ENCODE results near the gene ZNF738.
"Not testable (repeated sequence)": the region's sequence is repeated elsewhere in the genome, so short reads cannot be mapped to it uniquely, and the experiment has no call there.

Gene ZNF738

DNA sequence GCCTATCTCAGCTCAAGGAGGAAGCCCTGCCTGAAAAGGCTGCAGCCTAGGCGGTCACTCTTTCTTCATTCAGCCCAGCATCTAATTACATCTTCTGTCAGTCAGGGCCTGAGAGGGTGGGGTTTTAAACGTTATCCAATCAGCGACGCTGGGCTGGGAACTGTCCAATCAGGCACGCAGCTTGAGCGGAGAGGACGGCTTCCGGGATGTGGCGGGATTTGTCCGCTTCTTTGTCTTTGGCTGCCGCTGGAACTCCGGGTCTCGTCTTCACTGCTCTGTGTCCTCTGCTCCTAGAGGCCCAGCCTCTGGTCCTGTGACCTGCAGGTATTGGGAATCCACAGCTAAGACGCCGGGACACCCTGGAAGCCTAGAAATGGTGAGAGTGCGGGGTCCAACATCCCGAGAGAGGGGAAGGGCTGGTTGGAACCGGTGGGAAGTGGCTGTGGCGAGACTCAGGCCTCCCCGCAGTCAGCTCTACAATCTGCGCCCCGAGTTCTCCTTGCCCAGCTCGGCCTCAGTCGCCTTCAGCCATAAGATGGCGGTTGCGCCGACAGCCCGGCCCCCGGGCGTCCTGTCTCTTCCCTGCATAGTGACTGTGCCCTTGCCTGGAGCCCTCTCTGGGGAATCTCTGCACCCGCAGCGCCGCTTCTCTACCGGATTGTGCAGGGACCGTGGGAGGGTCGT, at the start of gene ZNF738:
TSS of gene ZNF738 (plus strand) at position 233 of the 684 bp plus-strand sequence. CDS start at position 374, 141 bp downstream.
- Mint-ChIP-seq H3K9me3 (no peaks in the 10 kb centered on the region), H3K36me3 (peaks cover 42% of the 10 kb centered on the region), H3K4me3 (peak within 1 kb of the TSS; percentile 99), H3K27ac (peak within 1 kb of the TSS; percentile 97), H3K4me1 (peaks cover 7% of the 10 kb centered on the region)
- DNase-seq (ENCODE audit: low spot score in 2 of 2): peak; percentile 65 to 86
- ATAC-seq: peak; percentile 99

DNA sequence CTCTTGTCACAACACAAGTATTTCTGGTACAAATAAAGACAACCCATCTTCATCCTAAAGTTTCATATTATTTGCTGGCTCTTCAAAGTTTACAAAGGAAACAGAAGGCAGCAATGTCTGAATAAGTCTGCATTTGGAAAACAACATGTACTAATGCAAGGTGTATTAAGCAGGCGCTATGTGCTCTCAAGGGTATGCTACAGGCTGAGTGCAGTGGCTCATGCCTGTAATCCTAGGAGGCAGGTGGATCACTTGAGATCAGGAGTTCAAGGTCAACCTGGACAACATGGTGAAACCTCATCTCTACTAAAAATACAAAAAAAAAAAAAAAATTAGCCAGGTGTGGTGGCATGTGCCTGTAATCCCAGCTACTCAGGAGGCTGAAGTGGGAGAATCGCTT, 46.0 kb upstream of the ZNF738 start:
- Mint-ChIP-seq H3K36me3 (peaks cover 50% of the 10 kb centered on the region), H3K4me1 (peaks cover 44% of the 10 kb centered on the region)
- DNase-seq (ENCODE audit: low spot score in 2 of 2); H3K9me3 Mint-ChIP-seq; ATAC-seq; H3K27ac Mint-ChIP-seq; H3K4me3 Mint-ChIP-seq: not testable (repeated sequence)

GRCh38 chr19:21314676-21315075, 44.1 kb upstream of the ZNF738 start:
- Mint-ChIP-seq H3K4me1 (peaks cover 43% of the 10 kb centered on the region), H3K27ac (peak overlapping the region; percentile 75), H3K4me3 (no peak overlapping the region), H3K9me3 (no peaks in the 10 kb centered on the region), H3K36me3 (peaks cover 36% of the 10 kb centered on the region)
- DNase-seq (ENCODE audit: low spot score in 2 of 2): no peak
- peak; percentile 11 for ATAC-seq

DNA sequence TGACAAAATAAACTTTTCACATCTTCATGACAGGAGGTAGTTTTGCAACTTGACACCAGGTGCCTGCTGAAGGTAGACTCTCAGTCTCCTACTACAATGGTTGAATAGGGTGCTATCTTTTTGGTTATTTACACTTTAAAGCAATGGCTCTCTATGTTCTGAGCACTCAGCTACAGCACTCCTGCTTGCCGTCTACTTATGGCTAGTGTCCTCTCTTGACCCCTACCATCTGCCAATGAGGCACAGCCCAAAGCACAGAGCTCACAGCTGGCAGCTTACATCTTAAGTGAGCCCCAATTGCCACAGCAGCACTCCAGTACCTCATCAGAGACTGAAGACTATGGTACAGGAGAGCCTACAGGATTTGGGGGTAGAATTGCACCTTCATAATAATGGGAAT, 41.0 kb upstream of the ZNF738 start:
- peaks cover 56% of the 10 kb centered on the region for H3K4me1 Mint-ChIP-seq
- no peak overlapping the region for H3K4me3 Mint-ChIP-seq
- no peak for ATAC-seq
- no peak for DNase-seq (ENCODE audit: low spot score in 2 of 2)
- H3K9me3 Mint-ChIP-seq: no peaks in the 10 kb centered on the region
- peaks cover 45% of the 10 kb centered on the region for H3K36me3 Mint-ChIP-seq
- H3K27ac Mint-ChIP-seq: peak overlapping the region; percentile 29

DNA sequence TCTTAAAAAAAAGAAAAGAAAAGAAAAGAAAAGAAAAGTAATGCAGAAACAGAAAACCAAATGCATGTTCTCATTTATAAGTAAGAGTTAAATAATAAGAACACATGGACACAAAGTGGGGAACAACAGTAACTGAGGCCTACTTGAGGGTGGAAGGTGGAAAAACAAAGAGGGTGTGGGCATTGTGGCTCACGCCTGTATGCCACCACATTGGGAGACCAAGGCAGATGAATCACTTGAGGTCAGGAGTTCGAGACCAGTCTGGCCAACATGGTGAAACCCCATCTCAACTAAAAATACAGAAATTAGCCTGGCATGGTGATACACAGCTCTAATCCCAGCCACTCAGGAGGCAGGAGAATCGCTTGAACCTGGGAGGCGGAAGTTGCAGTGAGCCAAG, 37.7 kb upstream of the ZNF738 start:
- ATAC-seq (peak; percentile 82), DNase-seq (ENCODE audit: low spot score in 2 of 2) (no peak)
- peaks cover 69% of the 10 kb centered on the region for H3K36me3 Mint-ChIP-seq
- no peaks in the 10 kb centered on the region for H3K9me3 Mint-ChIP-seq
- H3K27ac Mint-ChIP-seq: peak overlapping the region; percentile 79
- H3K4me1 Mint-ChIP-seq: peaks cover 65% of the 10 kb centered on the region
- H3K4me3 Mint-ChIP-seq: peak overlapping the region; percentile 18

GRCh38 chr19:21321996-21322395, 36.8 kb upstream of the ZNF738 start:
- Mint-ChIP-seq H3K9me3 (no peaks in the 10 kb centered on the region), H3K4me3 (no peak overlapping the region), H3K36me3 (peaks cover 77% of the 10 kb centered on the region), H3K27ac (peak overlapping the region; percentile 79), H3K4me1 (peaks cover 68% of the 10 kb centered on the region)
- ATAC-seq (no peak), DNase-seq (ENCODE audit: low spot score in 2 of 2) (no peak)

- Mint-ChIP-seq H3K36me3 (peaks cover 78% of the 10 kb centered on the region), H3K9me3 (no peaks in the 10 kb centered on the region), H3K27ac (peak overlapping the region; percentile 79), H3K4me3 (no peak overlapping the region), H3K4me1 (peaks cover 63% of the 10 kb centered on the region)
- no peak for DNase-seq (ENCODE audit: low spot score in 2 of 2)
- no peak for ATAC-seq
Observed at GRCh38 chr19:21322528-21322927, 36.3 kb upstream of the ZNF738 start.

GRCh38 chr19:21323000-21323399, 35.8 kb upstream of the ZNF738 start:
- DNase-seq (ENCODE audit: low spot score in 2 of 2): no peak
- Mint-ChIP-seq H3K27ac (no peak overlapping the region), H3K4me3 (no peak overlapping the region), H3K36me3 (peaks cover 78% of the 10 kb centered on the region), H3K4me1 (peaks cover 63% of the 10 kb centered on the region), H3K9me3 (no peaks in the 10 kb centered on the region)
- ATAC-seq: no peak

DNA sequence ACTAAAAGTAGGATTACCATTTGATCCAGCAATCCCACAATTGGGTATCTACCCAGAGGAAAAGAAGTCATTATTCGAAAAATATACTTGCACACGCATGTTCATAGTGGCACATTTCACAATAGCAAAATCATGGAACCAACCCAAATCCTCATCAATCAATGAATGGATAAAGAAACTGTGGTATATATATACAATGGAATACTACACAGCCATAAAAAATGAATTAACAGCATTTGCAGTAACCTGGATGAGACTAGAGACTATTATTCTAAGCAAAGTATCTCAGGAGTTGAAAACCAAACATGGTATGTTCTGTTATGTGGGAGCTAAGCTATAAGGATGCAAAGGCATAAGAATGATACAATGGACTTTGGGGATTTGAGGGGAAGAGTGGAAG, 32.6 kb upstream of the ZNF738 start:
- Mint-ChIP-seq H3K27ac (no peak overlapping the region), H3K4me3 (peak overlapping the region; percentile 17)
- no peak for ATAC-seq

DNA sequence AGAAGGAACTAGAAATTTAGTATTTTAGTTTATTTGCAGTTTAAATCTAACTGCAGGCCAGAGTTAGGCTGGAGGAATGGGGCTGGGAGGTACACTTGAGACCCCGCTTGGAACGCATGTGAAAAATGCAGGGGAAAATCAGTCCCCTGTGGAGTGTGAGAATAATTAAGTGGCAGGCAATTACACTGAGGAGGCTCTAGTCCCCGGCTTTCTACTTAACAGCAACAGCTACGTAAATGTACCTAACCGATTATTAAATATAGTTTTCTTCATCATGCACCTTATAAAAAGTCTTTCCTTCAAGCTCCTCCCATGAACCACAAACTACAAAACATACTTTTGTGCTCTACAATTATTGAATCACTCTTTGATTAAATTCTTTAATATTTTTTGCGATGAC, 30.4 kb upstream of the ZNF738 start:
- no peaks in the 10 kb centered on the region for H3K9me3 Mint-ChIP-seq
- H3K27ac Mint-ChIP-seq: peak overlapping the region; percentile 100
- H3K4me3 Mint-ChIP-seq: peak overlapping the region; percentile 97
- H3K36me3 Mint-ChIP-seq: peaks cover 53% of the 10 kb centered on the region
- DNase-seq (ENCODE audit: low spot score in 2 of 2) (no peak), ATAC-seq (no peak)
- H3K4me1 Mint-ChIP-seq: peaks cover 28% of the 10 kb centered on the region

More for the DNA sequence above, 32.6 kb upstream of the ZNF738 start:
- Mint-ChIP-seq H3K36me3 (peaks cover 72% of the 10 kb centered on the region), H3K4me1 (peaks cover 50% of the 10 kb centered on the region), H3K9me3 (no peaks in the 10 kb centered on the region)
- DNase-seq (ENCODE audit: low spot score in 2 of 2): no peak

DNA sequence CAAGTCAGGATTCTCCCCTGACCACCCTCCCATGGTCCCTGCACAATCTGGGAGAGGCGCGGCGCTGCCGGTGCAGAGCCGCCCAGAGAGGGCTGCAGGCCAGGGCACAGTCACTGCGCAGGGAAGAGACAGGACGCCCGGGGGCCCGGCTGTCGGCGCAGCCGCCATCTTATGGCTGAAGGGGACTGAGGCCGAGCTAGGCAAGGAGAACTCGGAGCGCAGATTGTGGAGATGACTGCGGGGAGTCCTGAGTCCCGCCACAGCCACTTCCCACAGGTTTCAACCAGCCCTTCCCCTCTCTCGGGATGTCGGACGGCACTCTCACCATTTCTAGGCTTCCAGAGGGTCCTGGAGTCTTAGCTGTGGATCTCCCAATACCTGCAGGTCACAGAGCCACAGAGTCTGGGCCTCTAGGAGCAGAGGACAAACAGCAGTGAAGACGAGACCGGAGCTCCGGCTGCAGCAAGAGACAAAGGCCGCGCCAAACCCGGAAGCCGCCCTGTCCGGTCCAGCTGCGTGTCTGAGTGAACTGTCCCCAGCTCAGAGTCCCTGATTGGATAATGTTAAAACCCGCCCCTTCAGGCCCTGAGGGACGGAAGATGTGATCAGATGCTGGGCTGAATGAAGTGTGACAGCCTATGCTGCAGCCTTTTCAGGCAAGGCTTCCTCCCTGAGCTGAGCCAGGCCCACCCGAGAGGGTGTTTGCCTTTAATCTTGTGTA, 29.8 kb upstream of the ZNF738 start, which contains the start of gene ZNF708:
TSS of gene ZNF708 (minus strand) at position 526 of the 721 bp plus-strand sequence. CDS start at position 328, 198 bp downstream.
- Mint-ChIP-seq H3K36me3 (peaks cover 47% of the 10 kb centered on the region), H3K9me3 (no peaks in the 10 kb centered on the region), H3K4me3 (peak within 1 kb of the TSS; percentile 97), H3K27ac (peak within 1 kb of the TSS; percentile 100), H3K4me1 (peaks cover 25% of the 10 kb centered on the region)
- ATAC-seq (peak; percentile 100), DNase-seq (ENCODE audit: low spot score in 2 of 2) (peak; percentile 55 to 91)

DNA sequence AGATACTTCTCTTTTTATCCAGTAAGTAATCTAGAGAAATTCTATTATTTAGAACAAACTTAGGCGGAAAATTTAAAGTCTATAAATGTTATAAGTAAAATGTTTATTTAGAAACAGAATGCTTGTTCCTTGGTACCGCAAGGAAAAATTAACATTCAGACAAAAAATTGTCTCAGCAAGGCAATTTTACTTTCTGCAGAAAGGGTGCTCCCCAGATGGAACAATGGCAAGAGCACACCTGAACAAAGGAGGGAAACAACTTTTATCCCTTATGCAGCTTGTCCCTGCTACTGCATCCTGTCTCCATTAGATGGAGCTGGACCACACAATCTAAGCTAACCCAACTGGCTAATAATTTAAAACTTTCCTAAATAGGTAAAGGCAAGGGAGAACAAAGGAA, 23.1 kb upstream of the ZNF738 start:
- Mint-ChIP-seq H3K9me3 (peaks cover 7% of the 10 kb centered on the region), H3K4me1 (no peaks in the 10 kb centered on the region), H3K4me3 (no peak overlapping the region), H3K27ac (no peak overlapping the region), H3K36me3 (no peaks in the 10 kb centered on the region)
- DNase-seq (ENCODE audit: low spot score in 2 of 2) (no peak), ATAC-seq (no peak)

DNA sequence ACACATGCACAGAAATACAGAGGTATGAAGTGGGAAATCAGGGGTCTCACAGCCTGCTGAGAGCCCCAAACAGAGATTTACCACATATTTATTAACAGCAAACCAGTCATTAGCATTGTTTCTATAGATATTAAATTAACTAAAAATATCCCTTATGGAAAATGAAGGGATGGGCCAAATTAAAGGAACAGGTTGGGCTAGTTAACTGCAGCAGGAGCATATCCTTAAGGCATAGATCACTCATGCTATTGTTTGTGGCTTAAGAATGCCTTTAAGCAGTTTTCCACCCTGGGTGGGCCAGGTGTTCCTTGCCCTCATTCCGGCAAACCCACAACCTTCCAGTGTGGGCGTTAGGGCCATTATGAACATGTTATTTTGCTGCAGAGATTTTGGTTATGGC, 14.0 kb upstream of the ZNF738 start:
- H3K4me1 Mint-ChIP-seq; H3K4me3 Mint-ChIP-seq; H3K36me3 Mint-ChIP-seq; ATAC-seq; DNase-seq (ENCODE audit: low spot score in 2 of 2); H3K9me3 Mint-ChIP-seq; H3K27ac Mint-ChIP-seq: not testable (repeated sequence)

- H3K4me3 Mint-ChIP-seq: no peak overlapping the region
- no peak overlapping the region for H3K27ac Mint-ChIP-seq
- H3K36me3 Mint-ChIP-seq: no peaks in the 10 kb centered on the region
- no peak for DNase-seq (ENCODE audit: low spot score in 2 of 2)
- H3K9me3 Mint-ChIP-seq: peaks cover 11% of the 10 kb centered on the region
- H3K4me1 Mint-ChIP-seq: no peaks in the 10 kb centered on the region
- no peak for ATAC-seq
Observed at GRCh38 chr19:21352830-21353229, 6.0 kb upstream of the ZNF738 start.

- Mint-ChIP-seq H3K9me3 (peaks cover 3% of the 10 kb centered on the region), H3K4me1 (peaks cover 7% of the 10 kb centered on the region), H3K36me3 (peaks cover 67% of the 10 kb centered on the region), H3K4me3 (no peak overlapping the region), H3K27ac (no peak overlapping the region)
- ATAC-seq (no peak), DNase-seq (ENCODE audit: low spot score in 2 of 2) (no peak)
Observed at GRCh38 chr19:21362291-21362690, 3.5 kb downstream of the ZNF738 start.

Data from stimulated activated effector memory CD8-positive, alpha-beta T cell treated with anti-CD3 and anti-CD28 coated beads, Interleukin-12 subunit alpha, Interleukin-12 subunit beta, amount 100 ng/mL, for 72 hours (primary cell).